Left renal pelvis (tissue), 4 donors: ENCODE measurements around the gene GRIN3B. TPM values are rescaled to one million over a fixed set of nuclear protein-coding genes. Genes with fewer than 3 reads are reported as not detected.

Experiments used
- DNase-seq, 4 donors: peaks; one replicate each; pipeline ENCODE4 v3.0.0-alpha.2; 2013; ENCODE audit warnings: low read depth in 4 of 4, low spot score in 3 of 4
- polyA plus RNA-seq, 4 donors: library from polyadenylated mRNA; unstranded; fragments of 120-200 nt; gene quantifications; one replicate each; pipeline ENCODE4 v1.2.1, GENCODE V29; 2013; ENCODE audit not compliant: insufficient read length in 4 of 4

Gene GRIN3B
- polyA plus RNA-seq, 4 donors = 0.33 to 1.4 (median 0.69) TPM

- DNase-seq = no peak
Observed at GRCh38 chr19:1006711-1007398, 6.6 kb downstream of the GRIN3B start.

GRCh38 chr19:1007399-1008251 lies 7.4 kb downstream of the GRIN3B start:
- DNase-seq = no peak

GRCh38 chr19:1008268-1009040 lies 8.2 kb downstream of the GRIN3B start:
- DNase-seq = no peak

- no peak for DNase-seq
Observed at GRCh38 chr19:1009041-1009980, 9.1 kb downstream of the GRIN3B start.

GRCh38 chr19:1009981-1010538 lies 9.8 kb downstream of the GRIN3B start:
- no peak for DNase-seq

- DNase-seq = no peak
Observed at GRCh38 chr19:1010586-1011510, 10.6 kb downstream of the GRIN3B start.

GRCh38 chr19:1011831-1012333 lies 11.7 kb downstream of the GRIN3B start:
- no peak for DNase-seq

GRCh38 chr19:1012334-1012733 lies 12.1 kb downstream of the GRIN3B start:
- DNase-seq = no peak

GRCh38 chr19:1013218-1013617 lies 13.0 kb downstream of the GRIN3B start:
- DNase-seq = no peak

GRCh38 chr19:1014161-1015060 lies 14.2 kb downstream of the GRIN3B start:
- no peak for DNase-seq

- DNase-seq = no peak
Observed at GRCh38 chr19:1015061-1015781, 15.0 kb downstream of the GRIN3B start.

GRCh38 chr19:1015782-1016646 lies 15.8 kb downstream of the GRIN3B start:
- no peak for DNase-seq

- no peak for DNase-seq
Observed at GRCh38 chr19:1016647-1017114, 16.5 kb downstream of the GRIN3B start.

- DNase-seq = no peak
Observed at GRCh38 chr19:1017115-1017905, 17.1 kb downstream of the GRIN3B start.

- DNase-seq = no peak
Observed at GRCh38 chr19:1017906-1018305, 17.7 kb downstream of the GRIN3B start.
